Esophagus squamous epithelium (tissue), 4 donors: ENCODE results near the gene ZNF579.

Source experiments
- CTCF ChIP-seq, 6 experiments: fragments of 450-650 bp in 4 of 6; fragments of 200-600 bp in 2 of 6; sonication (generic) in 2 of 6; IDR thresholded peaks; one replicate each; pipeline ENCODE4 v1.5.1; 2016 to 2019; ENCODE audit warnings: antibody characterized with exemption in 6 of 6, mild to moderate bottlenecking in 4 of 6, moderate library complexity in 4 of 6
- POLR2A ChIP-seq, 4 donors: fragments of 450-650 bp; IDR thresholded peaks; one replicate each; pipeline ENCODE4 v1.6.1; 2017; ENCODE audit warnings: antibody characterized with exemption in 4 of 4, mild to moderate bottlenecking in 4 of 4, moderate library complexity in 3 of 4

- TF ChIP-seq CTCF (IDR thresholded peaks at IDR 0.05) (no peak), POLR2A (IDR thresholded peaks at IDR 0.05) (no peak)
Observed at GRCh38 chr19:55617426-55617825, 36.8 kb upstream of the ZNF579 start.
